ENCODE data around the gene OLFML2B. TPM values are rescaled to one million over a fixed set of nuclear protein-coding genes. Genes with fewer than 3 reads are reported as not detected.

Gene OLFML2B
- total RNA-seq, 1 experiment from 2014 or later: 1.4 TPM

DNA sequence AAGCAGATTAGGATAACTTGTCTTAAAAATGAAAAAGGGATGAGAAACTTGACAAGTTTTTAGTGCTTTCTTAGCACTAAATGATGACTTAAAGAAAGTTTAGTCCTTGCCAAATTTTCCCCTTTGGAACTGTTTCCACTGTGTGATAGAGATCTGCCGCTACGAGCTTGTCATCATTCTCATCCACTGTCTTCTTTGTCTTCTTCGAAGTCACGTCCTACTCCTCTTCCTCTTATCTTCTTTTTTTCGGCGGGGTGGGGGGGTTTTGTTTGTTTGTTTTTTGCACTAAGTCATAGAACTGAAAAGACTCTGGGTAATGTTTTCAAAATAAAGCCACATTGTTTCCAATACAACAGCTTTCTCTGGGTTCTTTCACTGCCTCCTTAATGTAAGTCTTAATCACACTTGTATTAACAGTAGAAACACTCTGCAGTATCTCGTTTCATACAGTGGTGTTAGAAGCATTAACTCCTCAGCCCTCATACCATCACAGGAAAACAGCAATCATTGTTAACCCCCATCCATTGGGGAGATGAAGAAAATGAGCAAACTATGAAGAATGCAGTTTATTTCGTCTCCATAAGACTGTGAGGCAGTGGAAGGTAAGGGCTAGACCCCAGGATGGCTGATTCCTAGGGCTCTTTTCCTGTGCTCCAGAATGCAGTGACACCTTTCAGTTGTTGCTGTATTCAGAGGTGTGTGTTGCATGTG, 81.8 kb downstream of the OLFML2B start:
- Histone ChIP-seq H3K23ac (ENCODE audit: insufficient read length, low read depth, low read length) (no peak overlapping the region), H4K8ac (replicated peaks; ENCODE audit: insufficient read length, low read depth, low read length) (no peak overlapping the region), H2BK12ac (ENCODE audit: insufficient read length, low read depth, low read length) (no peak overlapping the region), H2AK5ac (ENCODE audit: insufficient read length, low read length) (no peak overlapping the region), H4K91ac (ENCODE audit: insufficient read length, low read depth, low read length) (no peak overlapping the region), H2BK120ac (ENCODE audit: low read depth, low read length, poor library complexity, severe bottlenecking) (no peak overlapping the region), H3K9me3 (ENCODE audit: control insufficient read depth, low read depth, low read length) (no peaks in the 10 kb centered on the region), H3K79me1 (ENCODE audit: insufficient read depth, low read depth, low read length, poor library complexity, severe bottlenecking) (no peaks in the 10 kb centered on the region), H3T11ph (ENCODE audit: low read length) (no peak overlapping the region), H2BK5ac (ENCODE audit: insufficient read length, low read length) (no peak overlapping the region), H3K27me3 (ENCODE audit: insufficient read depth, low read length) (no peaks in the 10 kb centered on the region), H2AFZ (ENCODE audit: low read length) (no peak overlapping the region), H2BK15ac (ENCODE audit: low read depth, low read length) (no peak overlapping the region), H4K5ac (ENCODE audit: insufficient read length, low read depth, low read length) (no peak overlapping the region), H3K4ac (ENCODE audit: low read depth, low read length) (no peak overlapping the region), H3K4me1 (ENCODE audit: insufficient read depth, low read length) (no peaks in the 10 kb centered on the region; the same call in 1 of the 2 replicates), H3K4me2 (ENCODE audit: insufficient read depth, insufficient read length, low read length) (no peak overlapping the region), H3K56ac (ENCODE audit: insufficient read length, low read depth, low read length) (no peak overlapping the region), H3K23me2 (ENCODE audit: insufficient read length, low read depth, low read length, poor library complexity, severe bottlenecking) (no peaks in the 10 kb centered on the region), H3K9ac (ENCODE audit: extremely low read depth, insufficient read length, low read length) (no peak overlapping the region), H3K14ac (ENCODE audit: insufficient read depth, low read length) (no peak overlapping the region), H4K20me1 (ENCODE audit: control insufficient read depth, insufficient read depth, insufficient read length) (no peaks in the 10 kb centered on the region), H3K27ac (ENCODE audit: insufficient read length, low read depth, low read length) (no peak overlapping the region), H3K79me2 (ENCODE audit: insufficient read depth, low read length) (no peaks in the 10 kb centered on the region), H3K18ac (ENCODE audit: insufficient read length, low read depth, low read length) (no peak overlapping the region), H2BK20ac (ENCODE audit: low read depth, low read length, poor library complexity, severe bottlenecking) (no peak overlapping the region)
- TF ChIP-seq, protein P1, sequence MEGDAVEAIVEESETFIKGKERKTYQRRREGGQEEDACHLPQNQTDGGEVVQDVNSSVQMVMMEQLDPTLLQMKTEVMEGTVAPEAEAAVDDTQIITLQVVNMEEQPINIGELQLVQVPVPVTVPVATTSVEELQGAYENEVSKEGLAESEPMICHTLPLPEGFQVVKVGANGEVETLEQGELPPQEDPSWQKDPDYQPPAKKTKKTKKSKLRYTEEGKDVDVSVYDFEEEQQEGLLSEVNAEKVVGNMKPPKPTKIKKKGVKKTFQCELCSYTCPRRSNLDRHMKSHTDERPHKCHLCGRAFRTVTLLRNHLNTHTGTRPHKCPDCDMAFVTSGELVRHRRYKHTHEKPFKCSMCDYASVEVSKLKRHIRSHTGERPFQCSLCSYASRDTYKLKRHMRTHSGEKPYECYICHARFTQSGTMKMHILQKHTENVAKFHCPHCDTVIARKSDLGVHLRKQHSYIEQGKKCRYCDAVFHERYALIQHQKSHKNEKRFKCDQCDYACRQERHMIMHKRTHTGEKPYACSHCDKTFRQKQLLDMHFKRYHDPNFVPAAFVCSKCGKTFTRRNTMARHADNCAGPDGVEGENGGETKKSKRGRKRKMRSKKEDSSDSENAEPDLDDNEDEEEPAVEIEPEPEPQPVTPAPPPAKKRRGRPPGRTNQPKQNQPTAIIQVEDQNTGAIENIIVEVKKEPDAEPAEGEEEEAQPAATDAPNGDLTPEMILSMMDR (conservative IDR thresholded peaks at IDR 0.05): no peak
- H3K36me3 Mint-ChIP-seq (ENCODE audit: insufficient read depth in 1 of 3, low read depth in 3 of 3): no peaks in the 10 kb centered on the region
- H3K4me1 Mint-ChIP-seq: peaks cover 13 to 21% of the 10 kb centered on the region in 2 experiments
- no peak overlapping the region for H3K27ac Mint-ChIP-seq
- no peak for DNase-seq
- no peaks in the 10 kb centered on the region for H3K9me3 Mint-ChIP-seq
- H3K4me3 Mint-ChIP-seq: no peak overlapping the region
- no peaks in the 10 kb centered on the region for H3K27me3 Mint-ChIP-seq (ENCODE audit: low read depth)
- WGBS (ENCODE audit: extremely low coverage, insufficient read length, low lambda C conversion rate): no CpG with 5 or more reads among the region's 8 CpGs

Data from H9 (cell line).